HEK293 (cell line): ENCODE measurements around the gene SERTAD2.

Experiments
- CTCF ChIA-PET: fragments of 350-600 bp; formaldehyde crosslinking; extraction: SDS; loops from one replicate; lab custom pipeline; 2021; ENCODE audit warnings: antibody characterized with exemption; lab: Yijun Ruan, JAX
- POLR2A ChIA-PET: fragments of 300-600 bp; formaldehyde crosslinking; extraction: SDS; loops from one replicate; lab custom pipeline; 2020; ENCODE audit warnings: antibody characterized with exemption, inconsistent platforms; lab: Yijun Ruan, JAX
- H3K27ac ChIP-seq: fragments of 200-500 bp; sonication (Bioruptor generic); 2 replicates; pipeline ENCODE4 v1.5.1; 2014; ENCODE audit warnings: low read depth, low read length, control low read depth, inconsistent platforms; ENCODE audit errors: extremely low read depth
- H3K36me3 ChIP-seq, 2 experiments: fragments of 200-500 bp in 1 of 2; sonication (Bioruptor generic) in 1 of 2; 1 replicate in 1 of 2; 2 replicates in 1 of 2; pipeline ENCODE4 v1.5.1; 2014 to 2017; ENCODE audit warnings: inconsistent platforms in 2 of 2, low read length in 2 of 2; ENCODE audit not compliant: control insufficient read depth in 2 of 2, insufficient read depth in 1 of 2
- H3K4me1 ChIP-seq: fragments of 200-500 bp; sonication (Bioruptor generic); 2 replicates; pipeline ENCODE4 v1.5.1; 2014; ENCODE audit warnings: mild to moderate bottlenecking, low read length, inconsistent platforms; ENCODE audit not compliant: control insufficient read depth, insufficient read depth
- H3K4me3 ChIP-seq: 2 replicates; pipeline ENCODE4 v1.5.1; 2011; ENCODE audit warnings: low read depth, mild to moderate bottlenecking, control low read depth, low read length, moderate library complexity
- H3K9me3 ChIP-seq: fragments of 200-500 bp; sonication (Bioruptor generic); 2 replicates; pipeline ENCODE4 v1.5.1; 2014; ENCODE audit warnings: low read depth, low read length, inconsistent platforms; ENCODE audit not compliant: control insufficient read depth, insufficient read depth
- EGR2 ChIP-seq: fragments of 450-650 bp; formaldehyde crosslinking; IDR thresholded peaks from 2 replicates; pipeline ENCODE4 v1.5.1; 2016; ENCODE audit warnings: low read depth, missing biosample characterization, missing genetic modification characterization
- SP2 ChIP-seq: fragments of 450-650 bp; formaldehyde crosslinking; IDR thresholded peaks from 2 replicates; pipeline ENCODE4 v1.5.1; 2016; ENCODE audit warnings: missing biosample characterization, missing genetic modification characterization
- WT1 ChIP-seq: fragments of 450-650 bp; formaldehyde crosslinking; IDR thresholded peaks from 2 replicates; pipeline ENCODE4 v1.5.1; 2016; ENCODE audit warnings: missing biosample characterization, missing genetic modification characterization
- ZBTB17 ChIP-seq: fragments of 450-650 bp; formaldehyde crosslinking; IDR thresholded peaks from 2 replicates; pipeline ENCODE4 v1.5.1; 2016; ENCODE audit warnings: missing biosample characterization, missing genetic modification characterization
- ZFHX2 ChIP-seq: fragments of 450-650 bp; formaldehyde crosslinking; conservative IDR thresholded peaks from 2 replicates; pipeline ENCODE4 v1.5.1; 2016; ENCODE audit warnings: missing biosample characterization, missing genetic modification characterization
- ZNF132 ChIP-seq: fragments of 450-650 bp; formaldehyde crosslinking; IDR thresholded peaks from 2 replicates; pipeline ENCODE4 v1.5.1; 2017; ENCODE audit warnings: missing biosample characterization, missing genetic modification characterization, borderline replicate concordance
- ZNF140 ChIP-seq: fragments of 450-650 bp; formaldehyde crosslinking; IDR thresholded peaks from 2 replicates; pipeline ENCODE4 v1.5.1; 2016; ENCODE audit warnings: missing biosample characterization, missing genetic modification characterization
- ZNF302 ChIP-seq: fragments of 450-650 bp; formaldehyde crosslinking; IDR thresholded peaks from 2 replicates; pipeline ENCODE4 v1.5.1; 2016; ENCODE audit warnings: missing biosample characterization, missing genetic modification characterization, low read depth
- ZNF623 ChIP-seq: fragments of 450-650 bp; formaldehyde crosslinking; IDR thresholded peaks from 2 replicates; pipeline ENCODE4 v1.5.1; 2016; ENCODE audit warnings: missing biosample characterization, missing genetic modification characterization
- ZNF791 ChIP-seq: fragments of 450-650 bp; formaldehyde crosslinking; IDR thresholded peaks from 2 replicates; pipeline ENCODE4 v1.5.1; 2016; ENCODE audit warnings: missing biosample characterization, missing genetic modification characterization
- ZSCAN16 ChIP-seq: fragments of 450-650 bp; formaldehyde crosslinking; IDR thresholded peaks from 2 replicates; pipeline ENCODE4 v1.5.1; 2016; ENCODE audit warnings: missing biosample characterization, missing genetic modification characterization
- TF ChIP-seq, protein P1 (sequence below): fragments of 450-650 bp; formaldehyde crosslinking; IDR thresholded peaks from 2 replicates; pipeline ENCODE4 v1.5.1; 2016; ENCODE audit warnings: missing biosample characterization, missing genetic modification characterization

Gene SERTAD2

GRCh38 chr2:64643838-64644457 is 9.8 kb downstream of the SERTAD2 start:
- Histone ChIP-seq H3K4me1 (peaks cover 41% of the 10 kb centered on the region), H3K9me3 (no peaks in the 10 kb centered on the region), H3K36me3 (no peaks in the 10 kb centered on the region), H3K27ac (peak overlapping the region; percentile 86), H3K4me3 (no peak overlapping the region)
- ChIA-PET POLR2A (interaction anchor here (1.1 to 4.3 kb wide), 4 partner anchors 10 to 120 kb away, joined by 3 to 32 read pairs (median 7); partner anchors contain the start of genes AFTPH and SERTAD2), CTCF (interaction anchor here (0.6 to 4.2 kb wide), 8 partner anchors 8 to 314 kb away, joined by 3 to 24 read pairs (median 4); partner anchors contain the start of gene SERTAD2)
- peak; percentile 67; the same call in 1 of the 2 replicates for TF ChIP-seq SP2
- TF ChIP-seq WT1 (tag by site-specific recombination), result no peak
- TF ChIP-seq ZNF140 (tag by site-specific recombination), result no peak
- TF ChIP-seq ZNF623 (tag by site-specific recombination), result no peak
- TF ChIP-seq ZFHX2 (tag by site-specific recombination), result peak; percentile 52
- TF ChIP-seq ZNF791, result peak; percentile 6; the same call in 1 of the 2 replicates

- CTCF ChIA-PET, result interaction anchor here (0.5 to 1.1 kb wide), 3 partner anchors 12 to 235 kb away, joined by 3 to 7 read pairs (median 3); no protein-coding TSS in a partner anchor
- Histone ChIP-seq H3K27ac (no peak overlapping the region), H3K4me1 (peaks cover 36% of the 10 kb centered on the region), H3K4me3 (no peak overlapping the region), H3K9me3 (no peaks in the 10 kb centered on the region), H3K36me3 (no peaks in the 10 kb centered on the region)
- TF ChIP-seq, protein P1, sequence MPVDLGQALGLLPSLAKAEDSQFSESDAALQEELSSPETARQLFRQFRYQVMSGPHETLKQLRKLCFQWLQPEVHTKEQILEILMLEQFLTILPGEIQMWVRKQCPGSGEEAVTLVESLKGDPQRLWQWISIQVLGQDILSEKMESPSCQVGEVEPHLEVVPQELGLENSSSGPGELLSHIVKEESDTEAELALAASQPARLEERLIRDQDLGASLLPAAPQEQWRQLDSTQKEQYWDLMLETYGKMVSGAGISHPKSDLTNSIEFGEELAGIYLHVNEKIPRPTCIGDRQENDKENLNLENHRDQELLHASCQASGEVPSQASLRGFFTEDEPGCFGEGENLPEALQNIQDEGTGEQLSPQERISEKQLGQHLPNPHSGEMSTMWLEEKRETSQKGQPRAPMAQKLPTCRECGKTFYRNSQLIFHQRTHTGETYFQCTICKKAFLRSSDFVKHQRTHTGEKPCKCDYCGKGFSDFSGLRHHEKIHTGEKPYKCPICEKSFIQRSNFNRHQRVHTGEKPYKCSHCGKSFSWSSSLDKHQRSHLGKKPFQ (tag by site-specific recombination), result 0 out of 2 replicates have a peak, but pooled peaks have one; percentile 38
- no peak for TF ChIP-seq ZSCAN16 (tag by site-specific recombination)
- POLR2A ChIA-PET, result interaction anchor here (4.3 kb wide), 1 partner anchor 12 kb away, joined by 32 read pairs; the partner anchor contains the start of gene SERTAD2
Measured at GRCh38 chr2:64641599-64641998, 12.1 kb downstream of the SERTAD2 start.

GRCh38 chr2:64640153-64641044 is 13.3 kb downstream of the SERTAD2 start:
- POLR2A ChIA-PET, result interaction anchor here (1.0 kb wide), 1 partner anchor 14 kb away, joined by 5 read pairs; the partner anchor contains the start of gene SERTAD2
- no peak overlapping the region for H3K4me3 ChIP-seq
- H3K9me3 ChIP-seq, result no peaks in the 10 kb centered on the region
- peaks cover 27% of the 10 kb centered on the region for H3K4me1 ChIP-seq
- H3K27ac ChIP-seq, result no peak overlapping the region; the same call in 1 of the 2 replicates
- H3K36me3 ChIP-seq, result peaks cover 0 to 10% of the 10 kb centered on the region in 2 experiments; a peak in 1 of 3 replicates
- TF ChIP-seq EGR2 (peak; percentile 48; the same call in 1 of the 2 replicates), ZFHX2 (tag by site-specific recombination) (peak; percentile 54), ZNF302 (tag by site-specific recombination) (no peak)
- TF ChIP-seq, all 188 proteins: peak for 2
- CTCF ChIA-PET, result interaction anchor here (0.5 to 0.9 kb wide), 3 partner anchors 53 to 393 kb away, joined by 3 read pairs; no protein-coding TSS in a partner anchor

DNA sequence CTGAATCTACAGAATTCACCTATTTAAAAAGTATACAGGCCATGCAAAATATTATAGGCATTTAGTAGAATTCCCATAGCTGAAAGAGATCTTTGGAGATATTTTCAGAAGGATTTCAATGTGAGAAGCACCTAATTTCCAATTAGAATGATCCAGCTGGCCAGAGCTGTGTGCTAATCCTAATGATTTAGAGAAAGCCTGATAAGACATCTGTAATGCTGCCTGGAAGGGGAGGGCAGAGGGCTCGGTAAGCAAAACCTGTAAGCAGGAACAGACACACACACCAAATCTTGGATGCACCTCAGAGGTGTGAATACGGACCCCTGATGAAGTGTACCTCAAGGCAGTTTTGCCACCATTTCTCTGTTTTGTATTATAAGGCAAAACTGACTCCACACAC is 14.0 kb downstream of the SERTAD2 start:
- H3K4me1 ChIP-seq, result peaks cover 26% of the 10 kb centered on the region
- CTCF ChIA-PET, result interaction anchor here (0.9 kb wide), 1 partner anchor 52 kb away, joined by 3 read pairs; no protein-coding TSS in a partner anchor
- TF ChIP-seq ZNF132 (tag by site-specific recombination) (no peak), ZBTB17 (peak; percentile 43; the same call in 1 of the 2 replicates)
- TF ChIP-seq, all 188 proteins: peak for 1
- H3K27ac ChIP-seq, result no peak overlapping the region
- POLR2A ChIA-PET, result interaction anchor here (1.0 kb wide), 1 partner anchor 15 kb away, joined by 5 read pairs; the partner anchor contains the start of gene SERTAD2
- H3K36me3 ChIP-seq, result peaks cover 0 to 15% of the 10 kb centered on the region in 2 experiments; a peak in 1 of 3 replicates
- H3K9me3 ChIP-seq, result no peaks in the 10 kb centered on the region
- H3K4me3 ChIP-seq, result no peak overlapping the region
